Frontal cortex (tissue), 4 donors: ENCODE data around the gene RBBP8. TPM values are rescaled to one million over a fixed set of nuclear protein-coding genes. Genes with fewer than 3 reads are reported as not detected.

Source experiments
- DNase-seq, 2 donors: peaks; one replicate each; pipeline ENCODE4 v3.0.0; 2012; ENCODE audit warnings: low spot score in 2 of 2
- FAIRE-seq: peaks from 2 replicates; lab custom pipeline; 2012; peaks lifted over from hg19 to GRCh38; lab: Jason Lieb, UNC
- total RNA-seq: library from RNA; depleted of rRNA; stranded (reverse); fragments of >200 nt; gene quantifications from one replicate; pipeline ENCODE4 v1.2.3, GENCODE V29; 2014
- donor health status: control.
- donor health status: control.
- donor health status: control.

Gene RBBP8
- total RNA-seq, 1 donor from 2014 or later, result 26.9 TPM

GRCh38 chr18:22985250-22985649, 52.1 kb downstream of the RBBP8 start:
- DNase-seq, result no peak
- no peak for FAIRE-seq

GRCh38 chr18:22987547-22988189, 54.5 kb downstream of the RBBP8 start:
- DNase-seq (no peak), FAIRE-seq (no peak)

- DNase-seq, result no peak
These were observed 55.1 kb downstream of the RBBP8 start for GRCh38 chr18:22988208-22988607.

GRCh38 chr18:22998344-22998743, 65.2 kb downstream of the RBBP8 start:
- DNase-seq (no peak), FAIRE-seq (no peak)

More at GRCh38 chr18:22988208-22988607, 55.1 kb downstream of the RBBP8 start:
- FAIRE-seq, result no peak

GRCh38 chr18:22999212-22999611, 66.1 kb downstream of the RBBP8 start:
- no peak for DNase-seq

GRCh38 chr18:22999647-23000046, 66.5 kb downstream of the RBBP8 start:
- FAIRE-seq, result no peak
- DNase-seq, result no peak

More at GRCh38 chr18:22999212-22999611, 66.1 kb downstream of the RBBP8 start:
- no peak for FAIRE-seq

GRCh38 chr18:23003289-23003688, 70.2 kb downstream of the RBBP8 start:
- DNase-seq, result no peak
- FAIRE-seq, result no peak

GRCh38 chr18:23012249-23012648, 79.1 kb downstream of the RBBP8 start:
- no peak for FAIRE-seq
- no peak for DNase-seq

- no peak for FAIRE-seq
- DNase-seq, result no peak
These were observed 87.6 kb downstream of the RBBP8 start for GRCh38 chr18:23020555-23021294.

- no peak for FAIRE-seq
- no peak for DNase-seq
These were observed 88.5 kb downstream of the RBBP8 start for GRCh38 chr18:23021623-23022022.

GRCh38 chr18:23032030-23032582, 99.0 kb downstream of the RBBP8 start:
- DNase-seq, result no peak
- no peak for FAIRE-seq

GRCh38 chr18:23033056-23033455, 99.9 kb downstream of the RBBP8 start:
- DNase-seq (no peak), FAIRE-seq (no peak)

GRCh38 chr18:23036660-23037201, 103.6 kb downstream of the RBBP8 start:
- FAIRE-seq (no peak), DNase-seq (no peak)

GRCh38 chr18:23037646-23038045, 104.5 kb downstream of the RBBP8 start:
- DNase-seq (no peak), FAIRE-seq (no peak)

GRCh38 chr18:23038712-23039111, 105.6 kb downstream of the RBBP8 start:
- DNase-seq (no peak), FAIRE-seq (no peak)

- no peak for FAIRE-seq
- no peak for DNase-seq
These were observed 109.0 kb downstream of the RBBP8 start for GRCh38 chr18:23042133-23042532.

- no peak for FAIRE-seq
- DNase-seq, result no peak
These were observed 110.8 kb downstream of the RBBP8 start for GRCh38 chr18:23043803-23044376.

GRCh38 chr18:23049698-23050373, 116.7 kb downstream of the RBBP8 start:
- no peak for DNase-seq
- FAIRE-seq, result no peak

- DNase-seq (peak in 1 of 2 donors; percentile 20), FAIRE-seq (no peak)
These were observed 120.8 kb downstream of the RBBP8 start for GRCh38 chr18:23053776-23054457.
